Sciatic nerve (tissue), 2 donors: Measurements from ENCODE around the gene OVOL3. TPM values are rescaled to one million over a fixed set of nuclear protein-coding genes. Genes with fewer than 3 reads are reported as not detected.

Source experiments
- ATAC-seq: fragments of 200-7000 bp; cut with Tn5 transposase; one replicate; pipeline ENCODE4 v1.9.1; 2020; ENCODE audit warnings: mild to moderate bottlenecking, moderate library complexity
- DNase-seq: peaks from one replicate; pipeline ENCODE4 v3.0.0-alpha.2; 2020; ENCODE audit warnings: low spot score
- intact Hi-C: fragments of 100-400 bp; cut with DNase I; formaldehyde crosslinking; loops from one replicate; pipeline ENCODE4 v1.14.2; 2022
- total RNA-seq: library from RNA; stranded (reverse); fragmentation: NEBNext Ultra II Directional; extraction: Animal tissue kit (Norgen Biotek cat#: 25700); gene quantifications from one replicate; pipeline ENCODE4 v1.2.1, GENCODE V29; 2021
- donor health status: DM: no; HTN: no; CAD: no.
- donor health status: DM: no; HTN: no; CAD: no.

Gene OVOL3
- total RNA-seq, 1 donor from 2014 or later = not detected

DNA sequence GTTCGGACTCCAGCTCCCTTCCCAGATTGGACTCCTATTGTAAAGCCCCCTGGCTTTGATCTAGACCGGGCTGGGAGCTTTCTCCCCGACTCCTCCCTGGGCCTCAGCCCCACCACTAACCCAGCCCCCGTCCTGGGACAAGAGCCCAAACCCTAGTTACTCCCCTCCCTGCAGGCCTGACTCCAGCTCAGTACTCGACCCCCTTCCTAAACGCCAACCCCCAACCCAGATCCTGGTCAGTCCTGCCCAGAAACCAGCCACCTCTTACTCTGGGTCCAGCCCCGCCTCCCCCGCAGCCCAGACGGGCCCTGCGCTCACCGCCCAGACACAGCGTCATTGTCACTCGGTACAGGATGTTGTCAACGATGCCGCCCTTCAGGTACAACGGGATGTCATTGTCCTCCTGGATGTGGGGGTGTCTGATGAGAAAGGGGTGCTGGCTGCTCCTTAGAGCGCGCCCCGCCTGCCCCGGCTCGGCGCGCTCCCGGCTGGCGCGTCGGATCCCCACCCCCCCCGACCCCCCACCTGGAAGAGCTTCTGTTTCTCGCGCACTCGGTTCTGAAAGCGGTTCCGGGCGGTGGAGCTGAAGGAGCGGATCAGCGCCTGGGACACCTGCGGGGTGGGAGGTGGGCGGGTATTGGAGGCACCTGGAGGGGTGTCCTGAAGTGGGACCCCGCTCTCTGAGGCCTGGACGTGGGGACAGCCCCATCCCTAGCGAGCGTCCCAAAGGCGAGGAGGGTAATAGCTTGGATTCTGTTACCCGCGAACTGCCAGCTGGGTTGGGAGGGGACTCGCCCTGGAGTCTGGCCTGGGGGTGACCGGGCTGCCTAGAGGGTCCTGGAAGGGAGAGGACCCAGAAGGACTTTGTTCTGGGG is 40.4 kb downstream of the OVOL3 start:
- ATAC-seq (peak; percentile 79), DNase-seq (peak; percentile 79)
- intact Hi-C loops = no loop called here

DNA sequence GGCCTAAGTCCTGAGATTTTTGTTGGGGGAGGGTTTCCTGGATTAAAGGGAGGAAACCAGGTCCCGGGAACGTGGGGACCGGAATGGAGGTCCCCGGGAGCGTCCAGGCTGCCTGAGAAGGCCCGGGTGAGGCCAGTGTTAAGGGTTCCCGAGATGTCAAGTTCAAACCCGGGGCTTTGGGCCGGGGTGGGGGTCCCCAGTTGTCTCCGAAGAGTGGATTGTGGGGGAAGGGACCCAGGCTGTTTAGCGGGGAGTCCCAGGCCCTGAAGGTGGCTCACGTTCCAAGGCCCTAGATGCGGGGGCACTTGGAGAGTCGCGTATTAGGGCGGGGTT is 41.0 kb downstream of the OVOL3 start:
- ATAC-seq (peak; percentile 16), DNase-seq (no peak)
- intact Hi-C loops = no loop called here

DNA sequence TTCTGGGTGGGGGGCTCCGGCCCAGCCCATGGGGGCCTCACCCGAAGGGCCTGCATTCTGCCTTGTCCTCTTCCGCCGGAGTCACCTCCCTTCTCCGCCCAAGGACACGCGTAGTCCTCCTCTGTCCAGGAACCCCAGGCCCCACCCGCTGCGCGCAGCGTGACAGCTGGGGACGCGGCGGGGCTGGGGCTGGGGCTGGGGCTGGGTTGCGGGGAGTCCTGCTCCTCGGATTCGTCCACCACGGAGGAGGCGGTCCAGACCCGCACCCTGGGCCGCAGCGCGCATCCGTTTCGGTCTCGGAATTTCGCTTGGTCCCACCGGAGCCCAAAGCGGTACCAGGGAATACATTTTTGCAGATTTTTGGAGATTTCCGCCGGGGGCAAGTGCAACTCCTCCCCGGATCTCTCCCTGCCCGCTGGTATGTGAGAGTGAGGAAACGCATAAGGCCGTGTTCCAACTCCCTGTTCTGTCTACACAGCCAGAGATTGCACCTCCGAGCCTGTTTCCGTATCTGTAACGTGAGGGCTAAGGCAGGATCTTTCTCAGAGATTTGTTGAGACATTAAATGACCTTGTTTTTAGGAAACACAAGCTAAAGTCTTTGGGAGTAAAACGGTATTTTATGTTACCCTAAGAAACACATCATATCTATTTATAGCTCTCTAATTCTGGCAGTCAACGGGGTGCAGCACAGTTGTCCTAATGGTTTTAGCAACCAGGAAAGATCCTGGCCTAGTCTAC is 41.6 kb downstream of the OVOL3 start, which contains the start of gene COX7A1:
COX7A1 (minus strand) TSS at position 96 of the 740 bp plus-strand sequence; CDS start at position 56, 40 bp downstream.
- DNase-seq (peak; percentile 80), ATAC-seq (peak; percentile 92)
- intact Hi-C loops = no loop called here

DNA sequence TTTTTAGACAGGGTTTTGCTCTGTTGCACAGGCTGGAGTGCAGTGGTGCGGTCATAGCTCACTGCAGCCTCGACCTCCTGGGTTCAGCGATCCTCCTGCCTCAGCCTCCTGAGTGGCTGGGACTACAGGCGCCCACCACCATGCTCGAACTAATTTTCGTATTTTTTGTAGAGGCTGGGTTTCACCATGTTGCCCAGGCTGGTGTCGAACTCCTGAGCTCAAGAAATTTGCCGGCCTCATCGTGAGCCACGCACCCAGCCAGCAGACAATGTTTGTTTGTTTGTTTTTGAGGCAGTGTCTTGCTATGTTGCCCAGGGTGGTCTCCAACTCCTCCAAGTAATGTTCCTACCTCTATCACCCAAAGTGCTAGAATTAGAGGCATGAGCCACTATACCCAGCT is 42.2 kb downstream of the OVOL3 start:
- DNase-seq = no peak
- intact Hi-C loops = no loop called here

DNA sequence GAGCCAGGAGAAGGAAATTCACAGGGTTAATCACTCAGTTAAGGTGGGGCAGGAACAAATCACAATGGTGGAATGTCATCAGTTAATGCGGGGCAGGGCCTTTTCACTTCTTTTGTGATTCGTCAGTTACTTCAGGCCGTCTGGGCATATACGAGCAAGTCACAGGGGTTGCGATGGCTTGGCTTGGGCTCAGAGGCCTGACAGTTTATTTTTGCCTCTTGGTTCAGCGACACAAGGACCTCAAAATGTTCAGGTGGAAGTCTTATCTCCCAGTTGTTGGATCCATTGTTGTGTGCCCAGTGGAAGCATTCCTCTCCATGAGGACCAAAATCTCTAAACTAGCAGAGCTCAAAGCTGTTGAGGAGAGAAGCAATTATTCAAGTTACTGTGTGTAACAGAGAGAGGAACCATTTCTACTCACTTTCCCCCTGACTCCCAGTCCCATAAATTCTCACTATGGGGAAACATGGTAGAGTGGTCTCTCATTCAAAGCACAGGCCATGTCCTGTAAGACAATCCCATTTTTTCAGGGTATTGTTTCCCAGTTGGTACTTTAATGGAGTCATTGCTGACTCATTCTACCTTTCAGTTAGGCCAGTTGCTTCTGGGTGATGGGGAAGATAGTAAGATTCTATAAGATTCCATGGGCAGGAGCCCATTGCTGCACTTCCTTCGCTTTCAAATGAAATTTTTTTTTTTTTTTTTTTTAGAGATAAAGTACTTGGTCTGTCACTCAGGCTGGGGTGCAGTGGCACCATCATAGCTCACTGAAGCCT is 50.1 kb downstream of the OVOL3 start:
- intact Hi-C loops = loop anchor here (10.0 kb wide), 1 partner anchor 106 kb away; the partner anchor contains the start of genes THAP8 and WDR62
- ATAC-seq (no peak), DNase-seq (peak; percentile 23)

More for the DNA sequence above, 42.2 kb downstream of the OVOL3 start:
- ATAC-seq = no peak

Other genes with a start within 250 kb of the OVOL3 start
- gene APLP1, start 242.6 kb upstream of the OVOL3 start, total RNA-seq = 14.1 TPM
- 39.3 TPM for gene NFKBID, start 210.6 kb upstream of the OVOL3 start, total RNA-seq
- 14.3 TPM for gene HCST, start 208.6 kb upstream of the OVOL3 start, total RNA-seq
- gene TYROBP, start 202.8 kb upstream of the OVOL3 start, total RNA-seq = 104 TPM
- 13.1 TPM for gene LRFN3, start 174.8 kb upstream of the OVOL3 start, total RNA-seq
- gene SDHAF1, start 116.0 kb upstream of the OVOL3 start, total RNA-seq = 17.0 TPM
- 0.67 TPM for gene SYNE4, start 102.3 kb upstream of the OVOL3 start, total RNA-seq
- gene ALKBH6, start 96.9 kb upstream of the OVOL3 start, total RNA-seq = 22.8 TPM
- 72.8 TPM for gene CLIP3, start 78.3 kb upstream of the OVOL3 start, total RNA-seq
- 10.5 TPM for gene THAP8, start 56.9 kb upstream of the OVOL3 start, total RNA-seq
- gene WDR62, start 56.2 kb upstream of the OVOL3 start, total RNA-seq = 1.2 TPM
- gene POLR2I, start 3.7 kb downstream of the OVOL3 start, total RNA-seq = 60.5 TPM
- gene TBCB, start 4.3 kb downstream of the OVOL3 start, total RNA-seq = 173 TPM
- gene CAPNS1, start 28.9 kb downstream of the OVOL3 start, total RNA-seq = 534 TPM
- gene COX7A1, start 41.3 kb downstream of the OVOL3 start, total RNA-seq = 71.6 TPM
- 8.5 TPM for gene ZNF565, start 103.5 kb downstream of the OVOL3 start, total RNA-seq
- 52.7 TPM for gene ZNF146, start 104.0 kb downstream of the OVOL3 start, total RNA-seq